H9 (cell line): ENCODE data around the gene S100A6. TPM values are rescaled to one million over a fixed set of nuclear protein-coding genes. Genes with fewer than 3 reads are reported as not detected.
A peak's percentile ranks its signal among the peaks of the same experiment; 100 is the strongest.

Source experiments
- DNase-seq: peaks from one replicate; pipeline ENCODE4 v3.0.0-alpha.2; 2017
- H2AFZ ChIP-seq: one replicate; pipeline ENCODE4 v1.6.1; 2013; ENCODE audit warnings: mild to moderate bottlenecking, low read length, control low read depth, moderate library complexity
- H2AK5ac ChIP-seq: 2 replicates; pipeline ENCODE4 v1.6.1; 2013; ENCODE audit warnings: low read length, control low read depth, mixed read lengths; ENCODE audit not compliant: insufficient read length
- H2BK120ac ChIP-seq: one replicate; pipeline ENCODE4 v1.6.1; 2013; ENCODE audit warnings: low read depth, mild to moderate bottlenecking, low read length, control low read depth, inconsistent platforms; ENCODE audit not compliant: poor library complexity, severe bottlenecking
- H2BK12ac ChIP-seq: 2 replicates; pipeline ENCODE4 v1.6.1; 2013; ENCODE audit warnings: low read length, control low read depth, mixed read lengths, low read depth; ENCODE audit not compliant: insufficient read length
- H2BK15ac ChIP-seq: 2 replicates; pipeline ENCODE4 v1.6.1; 2013; ENCODE audit warnings: low read depth, low read length, control low read depth
- H2BK20ac ChIP-seq: one replicate; pipeline ENCODE4 v1.6.1; 2013; ENCODE audit warnings: low read depth, mild to moderate bottlenecking, low read length, control low read depth, inconsistent platforms; ENCODE audit not compliant: poor library complexity, severe bottlenecking
- H2BK5ac ChIP-seq: 2 replicates; pipeline ENCODE4 v1.6.1; 2013; ENCODE audit warnings: low read length, control low read depth, mixed read lengths; ENCODE audit not compliant: insufficient read length
- H3K14ac ChIP-seq: 2 replicates; pipeline ENCODE4 v1.6.1; 2013; ENCODE audit warnings: low read length, control low read depth; ENCODE audit not compliant: insufficient read depth
- H3K18ac ChIP-seq: 2 replicates; pipeline ENCODE4 v1.6.1; 2013; ENCODE audit warnings: low read depth, mild to moderate bottlenecking, mixed read lengths, low read length, control low read depth; ENCODE audit not compliant: insufficient read length
- H3K23ac ChIP-seq: 2 replicates; pipeline ENCODE4 v1.6.1; 2013; ENCODE audit warnings: low read length, control low read depth, mixed read lengths, low read depth; ENCODE audit not compliant: insufficient read length
- H3K23me2 ChIP-seq: 2 replicates; pipeline ENCODE4 v1.6.1; 2013; ENCODE audit warnings: low read depth, mild to moderate bottlenecking, mixed read lengths, low read length, control low read depth; ENCODE audit not compliant: insufficient read length, poor library complexity, severe bottlenecking
- H3K27ac ChIP-seq: 2 replicates; pipeline ENCODE4 v1.5.1; 2013; ENCODE audit warnings: low read length, control low read depth, mixed read lengths, low read depth; ENCODE audit not compliant: insufficient read length
- H3K27me3 ChIP-seq: 2 replicates; pipeline ENCODE4 v1.6.1; 2013; ENCODE audit warnings: low read length, control low read depth, inconsistent platforms; ENCODE audit not compliant: insufficient read depth
- H3K4ac ChIP-seq: 2 replicates; pipeline ENCODE4 v1.6.1; 2013; ENCODE audit warnings: low read depth, mild to moderate bottlenecking, control low read depth, inconsistent platforms, low read length, moderate library complexity
- H3K4me1 ChIP-seq: 2 replicates; pipeline ENCODE4 v1.6.1; 2013; ENCODE audit warnings: low read length, control low read depth, inconsistent platforms; ENCODE audit not compliant: insufficient read depth
- H3K4me2 ChIP-seq: 2 replicates; pipeline ENCODE4 v1.6.1; 2013; ENCODE audit warnings: low read length, control low read depth, mixed read lengths; ENCODE audit not compliant: insufficient read length, insufficient read depth
- H3K56ac ChIP-seq: 2 replicates; pipeline ENCODE4 v1.6.1; 2013; ENCODE audit warnings: low read depth, mild to moderate bottlenecking, mixed read lengths, low read length, control low read depth; ENCODE audit not compliant: insufficient read length
- H3K79me1 ChIP-seq: 2 replicates; pipeline ENCODE4 v1.6.1; 2013; ENCODE audit warnings: low read depth, mild to moderate bottlenecking, moderate library complexity, low read length, control low read depth, inconsistent platforms; ENCODE audit not compliant: insufficient read depth, poor library complexity, severe bottlenecking
- H3K79me2 ChIP-seq: 2 replicates; pipeline ENCODE4 v1.6.1; 2013; ENCODE audit warnings: low read length, control low read depth, inconsistent platforms; ENCODE audit not compliant: insufficient read depth
- H3K9ac ChIP-seq: 2 replicates; pipeline ENCODE4 v1.6.1; 2013; ENCODE audit warnings: low read length, control low read depth, mixed read lengths; ENCODE audit not compliant: insufficient read length; ENCODE audit errors: extremely low read depth
- H3K9me3 ChIP-seq: one replicate; pipeline ENCODE4 v1.6.1; 2013; ENCODE audit warnings: low read depth, low read length, inconsistent platforms; ENCODE audit not compliant: control insufficient read depth
- H3T11ph ChIP-seq: one replicate; pipeline ENCODE4 v1.6.1; 2013; ENCODE audit warnings: mild to moderate bottlenecking, low read length, control low read depth, inconsistent platforms
- H4K20me1 ChIP-seq: one replicate; pipeline ENCODE4 v1.6.1; 2013; ENCODE audit not compliant: control insufficient read depth, insufficient read length, insufficient read depth
- H4K5ac ChIP-seq: 2 replicates; pipeline ENCODE4 v1.6.1; 2013; ENCODE audit warnings: low read depth, mild to moderate bottlenecking, mixed read lengths, low read length, control low read depth; ENCODE audit not compliant: insufficient read length
- H4K8ac ChIP-seq: replicated peaks from 2 replicates; pipeline ENCODE4 v1.6.1; 2013; ENCODE audit warnings: low read length, control low read depth, mixed read lengths, low read depth; ENCODE audit not compliant: insufficient read length
- H4K91ac ChIP-seq: 2 replicates; pipeline ENCODE4 v1.6.1; 2013; ENCODE audit warnings: low read depth, mild to moderate bottlenecking, moderate library complexity, mixed read lengths, low read length, control low read depth; ENCODE audit not compliant: insufficient read length
- H3K27ac Mint-ChIP-seq, 3 experiments: 2 replicates in 2 of 3; 3 replicates in 1 of 3; pipeline ENCODE4 v1.8.0; 2020 to 2021; ENCODE audit warnings: mixed read lengths in 3 of 3, mild to moderate bottlenecking in 1 of 3, moderate library complexity in 1 of 3
- H3K27me3 Mint-ChIP-seq: 2 replicates; pipeline ENCODE4 v1.8.0; 2021; ENCODE audit warnings: low read depth, mild to moderate bottlenecking, moderate library complexity, mixed read lengths
- H3K36me3 Mint-ChIP-seq, 3 experiments: 2 replicates in 2 of 3; 3 replicates in 1 of 3; pipeline ENCODE4 v1.8.0; 2020 to 2021; ENCODE audit warnings: low read depth in 3 of 3, mixed read lengths in 3 of 3; ENCODE audit not compliant: insufficient read depth in 1 of 3
- H3K4me1 Mint-ChIP-seq, 2 experiments: 2 replicates each; pipeline ENCODE4 v1.8.0; 2020; ENCODE audit warnings: mixed read lengths in 2 of 2
- H3K4me3 Mint-ChIP-seq, 2 experiments: 2 replicates in 1 of 2; 3 replicates in 1 of 2; pipeline ENCODE4 v1.8.0; 2020 to 2021; ENCODE audit warnings: mild to moderate bottlenecking in 2 of 2, mixed read lengths in 2 of 2, moderate library complexity in 1 of 2
- H3K9me3 Mint-ChIP-seq, 2 experiments: 2 replicates in 1 of 2; 3 replicates in 1 of 2; pipeline ENCODE4 v1.8.0; 2020; ENCODE audit warnings: mild to moderate bottlenecking in 2 of 2, mixed read lengths in 2 of 2, moderate library complexity in 1 of 2
- CTCF ChIP-seq: fragments of 200-600 bp; sonication (generic); conservative IDR thresholded peaks from 3 replicates; pipeline ENCODE4 v1.8.0; 2021; ENCODE audit warnings: antibody characterized with exemption, mild to moderate bottlenecking
- WGBS: extraction: QIAGEN DNeasy Blood & Tissue Kit; methylation state at CpG from one replicate; pipeline ENCODE4 v1.1.7; 2013; ENCODE audit warnings: missing lambda C conversion rate, low lambda C conversion rate, mixed read lengths; ENCODE audit not compliant: insufficient read length; ENCODE audit errors: extremely low coverage; 5-methylcytosine and 5-hydroxymethylcytosine counted together
- total RNA-seq: library from RNA; stranded (reverse); gene quantifications from 2 replicates; pipeline ENCODE4 v1.2.1, GENCODE V29; 2021

Gene S100A6
- total RNA-seq, 1 experiment from 2014 or later, result not detected

DNA sequence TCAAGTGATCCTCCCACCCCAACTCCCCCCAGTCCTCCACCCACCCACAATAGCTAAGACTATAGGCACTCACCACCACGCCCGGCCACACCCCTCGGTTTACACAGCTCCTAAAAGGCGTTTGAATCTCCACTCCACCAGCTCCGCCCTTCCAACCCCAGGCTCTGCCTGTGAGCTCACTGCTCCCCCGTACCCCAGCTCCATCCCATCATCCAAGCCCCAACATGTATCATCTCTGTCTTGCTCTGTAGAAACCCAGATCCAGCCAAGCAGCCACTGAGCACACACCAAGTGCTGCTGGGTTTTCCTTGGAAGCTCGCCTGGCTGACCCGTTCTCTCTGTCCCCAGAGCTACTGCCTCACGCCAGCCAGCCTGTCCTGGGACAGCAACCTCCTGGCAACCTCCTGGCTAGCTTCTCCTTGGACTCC is 41.8 kb upstream of the S100A6 start:
- Histone ChIP-seq H2BK20ac (no peak overlapping the region), H3K4ac (no peak overlapping the region), H3K9ac (no peak overlapping the region), H4K20me1 (no peaks in the 10 kb centered on the region), H3K4me2 (no peak overlapping the region), H2BK15ac (no peak overlapping the region), H3K27me3 (no peaks in the 10 kb centered on the region), H3K9me3 (no peaks in the 10 kb centered on the region), H2BK5ac (no peak overlapping the region), H3K27ac (no peak overlapping the region), H3K14ac (no peak overlapping the region), H4K91ac (no peak overlapping the region), H2BK120ac (no peak overlapping the region), H3K18ac (no peak overlapping the region), H4K5ac (no peak overlapping the region), H4K8ac (no peak overlapping the region), H3K4me1 (no peaks in the 10 kb centered on the region), H3K79me1 (no peaks in the 10 kb centered on the region), H3K79me2 (no peaks in the 10 kb centered on the region), H3T11ph (no peak overlapping the region), H2AK5ac (no peak overlapping the region), H2BK12ac (no peak overlapping the region), H3K23ac (no peak overlapping the region), H3K56ac (no peak overlapping the region), H3K23me2 (no peaks in the 10 kb centered on the region), H2AFZ (no peak overlapping the region)
- no peak for TF ChIP-seq CTCF
- H3K36me3 Mint-ChIP-seq, result peaks cover 0 to 6% (median 0%) of the 10 kb centered on the region in 3 experiments; a peak in 2 of 7 replicates
- no peak for DNase-seq
- no CpG with 5 or more reads among the region's 9 CpGs for WGBS
- peaks cover 12 to 15% of the 10 kb centered on the region in 2 experiments; a peak in 4 of 5 replicates for H3K9me3 Mint-ChIP-seq
- H3K4me1 Mint-ChIP-seq, result peaks cover 17 to 22% of the 10 kb centered on the region in 2 experiments
- H3K4me3 Mint-ChIP-seq, result no peak overlapping the region; a peak in 1 of 5 replicates
- H3K27me3 Mint-ChIP-seq, result no peaks in the 10 kb centered on the region
- H3K27ac Mint-ChIP-seq, result peak overlapping the region in 1 of 3 experiments; percentile 27; a peak in 1 of 7 replicates
